GM03348 (cell line): ENCODE data around the gene NEURL3.
"Not testable (repeated sequence)": the region's sequence is repeated elsewhere in the genome, so short reads cannot be mapped to it uniquely, and the experiment has no call there.

ENCODE experiments used
- DNase-seq: peaks from one replicate; pipeline ENCODE4 v3.0.0; 2012; ENCODE audit warnings: low spot score

The NEURL3 gene

DNA sequence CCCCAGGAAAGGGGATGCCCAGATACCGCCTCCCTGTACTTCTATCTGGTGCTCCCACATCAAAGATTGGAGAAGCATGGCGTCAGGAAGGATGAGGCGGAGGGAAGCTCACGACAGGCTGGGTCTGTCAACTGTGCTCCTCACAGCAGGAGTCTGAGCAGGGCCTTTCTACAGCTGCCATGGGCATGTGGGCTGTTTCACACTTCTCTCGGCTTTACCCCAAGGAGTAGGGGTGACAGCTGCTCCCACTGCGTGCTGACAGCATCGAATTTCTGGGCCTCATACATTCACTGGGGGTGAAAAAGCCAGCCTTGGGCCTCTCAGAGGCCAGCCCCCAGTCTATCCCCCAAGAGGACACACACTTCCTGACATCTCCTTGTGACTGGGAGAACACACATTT is 21.1 kb downstream of the NEURL3 start:
- no peak for DNase-seq

DNA sequence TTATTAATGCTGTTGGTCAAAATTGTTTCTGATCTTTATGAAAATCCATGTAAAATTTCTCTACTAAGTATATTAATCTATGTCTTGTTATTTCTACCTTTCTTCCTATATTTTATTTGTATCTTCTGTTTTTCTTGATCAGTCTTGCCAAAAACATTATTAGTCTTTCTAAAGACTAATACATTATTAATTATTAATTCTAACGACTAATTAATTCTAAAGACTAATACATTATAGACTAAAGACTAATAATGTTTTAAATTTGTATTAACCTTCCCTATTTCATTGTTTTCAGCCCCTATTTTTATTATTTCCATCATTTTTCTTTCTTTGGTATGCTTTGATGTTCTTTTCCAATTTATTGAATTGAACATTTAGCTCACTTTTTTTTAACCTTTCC is 27.7 kb downstream of the NEURL3 start:
- DNase-seq = no peak

DNA sequence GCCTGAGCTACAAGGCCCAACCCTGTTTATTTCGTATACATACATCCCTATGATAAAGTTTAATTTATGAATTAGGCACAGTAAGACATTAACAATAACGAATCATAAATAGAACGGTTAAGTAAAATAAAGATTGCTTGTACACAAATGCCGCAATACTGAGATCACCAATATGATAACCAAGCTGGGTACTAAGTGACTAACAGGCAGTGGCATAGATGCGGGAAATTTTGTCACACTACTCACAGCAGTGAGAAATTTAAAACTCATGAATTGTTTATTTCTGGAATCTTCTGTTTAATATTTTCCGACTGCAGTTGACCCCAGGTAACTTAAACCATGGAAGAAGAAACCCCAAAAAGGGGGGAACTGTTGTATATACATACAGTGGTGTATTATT is 33.4 kb downstream of the NEURL3 start:
- DNase-seq = no peak

DNA sequence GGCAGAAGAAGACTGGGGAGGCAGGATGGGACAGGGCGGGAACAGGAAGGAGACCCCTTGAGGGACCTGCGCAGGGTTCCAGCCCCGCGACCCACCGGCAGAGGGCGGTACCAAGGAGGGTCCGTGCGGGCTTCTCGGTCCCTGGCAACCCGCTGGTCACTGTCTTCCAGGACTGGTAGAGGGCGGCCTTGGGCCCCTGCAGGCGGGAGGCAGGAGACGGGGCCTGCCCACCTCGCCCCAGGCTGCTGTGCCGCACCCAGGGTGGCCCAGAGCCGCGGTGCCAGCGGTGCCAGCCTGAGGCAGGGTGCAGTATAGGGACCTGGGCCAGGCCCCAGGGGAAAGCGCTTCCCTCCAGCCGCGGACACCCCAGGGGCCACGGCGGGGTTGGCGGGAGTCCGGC is 34.5 kb downstream of the NEURL3 start:
- DNase-seq = peak; percentile 64

DNA sequence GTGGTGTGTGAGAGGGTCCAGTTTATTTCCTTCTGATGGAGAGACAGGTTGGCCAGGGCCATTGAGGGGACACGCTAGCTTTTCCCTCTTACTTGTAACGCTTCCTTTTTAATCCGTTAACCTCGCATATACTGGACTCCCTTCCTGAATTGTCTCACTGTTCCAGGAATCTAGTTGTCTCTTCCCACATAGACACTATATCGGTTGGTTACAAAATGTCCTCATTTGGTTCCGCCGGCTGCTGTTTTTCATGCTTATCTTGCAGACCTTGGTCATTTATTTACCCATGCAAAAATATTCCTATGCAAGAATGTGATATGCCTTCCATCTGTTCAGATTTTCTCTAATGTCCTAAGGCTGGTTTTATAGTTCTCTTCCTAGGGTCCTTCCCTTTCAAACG is 35.0 kb downstream of the NEURL3 start:
- no peak for DNase-seq

DNA sequence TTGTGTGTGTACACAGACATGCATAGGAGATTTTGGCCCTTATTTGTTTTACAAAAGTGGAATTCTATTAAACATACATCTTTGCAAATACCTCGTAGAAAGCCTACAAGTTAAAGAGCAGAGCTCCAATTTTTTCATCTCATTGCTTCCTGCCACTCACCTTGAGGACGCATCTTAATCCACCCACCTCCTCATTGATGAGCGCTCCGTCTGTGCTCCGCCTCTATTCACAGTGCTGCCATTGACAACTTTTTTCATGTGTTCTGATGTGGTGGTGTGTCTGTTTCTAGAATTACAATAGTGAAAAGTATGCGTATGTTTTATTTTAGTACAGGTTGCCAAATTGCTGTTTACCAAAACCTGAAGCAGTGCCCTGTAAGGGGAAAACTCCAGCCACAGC is 36.3 kb downstream of the NEURL3 start:
- DNase-seq = no peak

DNA sequence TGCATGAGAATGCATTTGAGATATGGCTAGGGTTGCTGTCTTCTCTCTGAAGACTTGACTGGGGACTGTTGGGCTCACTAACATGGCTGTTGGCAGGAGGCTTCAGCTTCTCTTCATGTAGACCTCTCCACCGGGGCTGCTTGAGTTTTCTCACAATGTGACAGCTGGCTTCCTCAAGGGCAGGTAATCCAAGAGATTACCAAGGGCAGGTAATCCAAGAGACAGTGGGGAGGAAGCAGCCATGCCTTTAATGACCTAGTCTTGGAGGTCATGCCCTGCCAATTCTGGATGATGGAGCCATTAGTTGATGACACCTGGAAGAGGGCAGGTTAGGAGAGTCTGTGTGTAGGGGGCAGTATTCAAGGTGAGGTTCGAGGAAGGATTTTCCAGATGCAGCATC is 40.5 kb downstream of the NEURL3 start:
- DNase-seq = no peak

DNA sequence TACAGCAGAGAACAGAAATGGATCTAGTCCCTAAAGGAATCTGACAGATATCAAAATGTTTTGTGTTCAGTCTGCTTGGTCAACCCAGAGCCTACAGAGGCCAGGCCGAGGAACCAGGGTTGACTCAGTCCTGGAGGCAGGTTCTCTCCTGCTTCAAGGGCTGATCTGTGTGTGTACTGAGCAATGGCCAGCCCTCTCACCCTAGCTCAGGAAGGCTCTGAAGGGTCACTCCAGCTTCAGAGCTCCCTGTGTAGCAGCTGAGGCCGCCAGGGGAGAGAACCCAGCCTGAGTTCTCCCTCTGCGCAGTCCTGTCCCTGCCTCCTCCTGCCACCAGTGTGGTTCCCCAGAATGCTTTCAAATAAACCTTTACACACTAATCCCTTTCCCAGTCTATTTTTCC is 41.1 kb downstream of the NEURL3 start:
- no peak for DNase-seq

DNA sequence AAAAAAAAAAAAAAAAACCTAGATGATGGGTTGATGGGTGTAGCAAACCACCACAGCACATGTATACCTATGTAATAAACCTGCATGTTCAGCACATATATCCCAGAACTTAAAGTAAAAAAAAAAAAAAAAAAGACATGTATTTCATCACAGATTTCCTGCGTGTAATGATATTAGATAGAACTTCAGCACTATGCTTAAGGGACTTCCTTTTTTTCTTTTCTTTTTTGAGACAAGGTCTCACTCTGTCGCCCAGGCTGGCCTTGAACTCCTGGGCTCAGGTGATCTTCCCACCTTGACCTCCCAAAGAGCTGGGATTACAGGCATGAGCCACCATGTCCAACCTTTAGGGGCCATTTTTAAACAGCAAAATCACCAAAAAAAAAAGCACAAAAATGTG is 42.0 kb downstream of the NEURL3 start:
- no peak for DNase-seq

DNA sequence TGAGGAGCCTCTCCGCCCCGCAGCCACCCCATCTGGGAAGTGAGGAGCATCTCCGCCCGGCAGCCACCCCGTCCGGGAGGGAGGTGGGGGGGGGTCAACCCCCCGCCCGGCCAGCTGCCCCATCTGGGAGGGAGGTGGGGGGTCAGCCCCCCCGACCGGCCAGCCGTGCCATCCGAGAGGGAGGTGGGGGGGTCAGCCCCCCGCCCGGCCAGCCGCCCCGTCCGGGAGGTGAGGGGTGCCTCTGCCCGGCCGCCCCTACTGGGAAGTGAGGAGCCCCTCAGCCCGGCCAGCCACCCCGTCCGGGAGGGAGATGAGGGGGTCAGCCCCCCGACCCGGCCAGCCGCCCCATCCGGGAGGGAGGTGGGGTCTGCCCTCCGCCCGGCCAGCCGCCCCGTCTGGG is 43.5 kb downstream of the NEURL3 start:
- not testable (repeated sequence) for DNase-seq

DNA sequence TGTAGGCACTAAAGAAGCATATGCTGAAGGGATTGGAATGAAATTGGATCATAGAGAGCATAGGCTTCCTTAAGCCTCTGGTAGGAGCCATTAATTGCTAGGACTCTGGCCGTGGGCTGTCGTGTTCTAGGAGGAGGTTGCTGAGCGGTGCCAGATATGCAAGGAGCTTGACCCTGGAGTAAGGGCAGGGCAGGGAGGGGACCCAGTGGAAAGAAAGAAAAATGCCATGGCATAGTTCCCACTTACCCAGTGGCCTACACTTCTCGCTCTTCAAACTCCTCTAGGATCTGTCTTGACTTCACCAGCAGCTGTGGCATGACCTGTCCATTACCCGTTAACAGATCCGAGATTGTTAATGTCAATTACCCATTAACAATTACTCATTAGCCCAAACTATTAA is 53.1 kb downstream of the NEURL3 start:
- DNase-seq = no peak

DNA sequence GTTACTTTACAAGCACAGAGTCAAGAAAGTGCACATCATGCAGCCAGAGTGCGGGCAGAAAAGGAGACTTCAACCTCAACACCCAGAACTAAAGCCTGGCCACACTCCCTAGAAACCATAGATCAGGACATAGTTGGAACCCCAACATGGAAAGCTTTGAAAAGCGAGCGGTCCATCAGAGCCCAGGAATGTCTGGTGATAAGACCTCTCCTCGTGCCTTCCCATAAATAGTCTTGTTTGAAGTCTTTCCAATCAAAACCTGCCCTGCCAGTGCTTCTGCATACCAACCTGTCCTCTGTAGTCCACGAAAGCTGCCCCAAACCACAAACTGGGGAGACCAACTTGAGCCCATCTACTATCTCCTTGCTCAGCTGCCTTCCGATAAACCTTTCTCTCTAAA is 55.5 kb downstream of the NEURL3 start:
- DNase-seq = no peak

DNA sequence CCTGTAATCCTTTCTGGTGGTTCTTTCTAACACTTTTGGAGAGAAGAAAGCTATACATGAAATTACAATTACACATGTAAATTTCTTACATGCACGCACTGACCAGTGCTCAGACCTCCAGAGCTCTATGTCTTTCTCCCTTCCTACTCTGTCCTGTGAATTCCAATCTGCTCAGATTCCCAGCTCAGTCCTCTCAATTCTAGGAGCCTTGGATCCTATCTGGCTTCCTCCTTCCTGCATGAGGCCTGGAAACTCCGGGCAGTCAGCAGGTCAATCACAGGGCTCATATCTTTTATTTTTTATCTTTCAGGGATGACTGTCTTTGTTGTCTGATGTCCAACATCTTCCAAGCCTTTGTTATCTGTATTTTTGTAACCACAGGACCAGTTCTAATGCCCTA is 56.0 kb downstream of the NEURL3 start:
- DNase-seq = no peak

DNA sequence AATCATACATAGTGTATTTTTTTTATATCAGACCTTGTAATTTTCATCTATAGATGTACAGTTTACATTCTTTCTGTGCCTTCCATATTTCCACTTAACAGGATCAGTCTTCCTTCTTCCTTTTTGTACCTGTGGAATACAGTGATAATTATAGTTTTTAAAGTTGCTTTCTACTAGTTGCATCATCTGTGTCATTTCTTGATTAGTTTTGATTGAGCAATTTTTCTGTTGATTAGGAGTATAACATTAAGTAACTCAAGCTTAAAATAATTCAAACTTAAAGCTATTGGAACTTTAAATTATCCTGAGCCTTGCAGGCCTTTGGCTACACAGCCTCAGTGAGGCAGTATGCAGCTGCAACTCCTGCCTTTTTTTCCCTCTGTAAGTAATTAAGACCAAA is 57.4 kb downstream of the NEURL3 start:
- no peak for DNase-seq
